HepG2 (cell line): ENCODE results near the gene MRPS34. TPM values are rescaled to one million over a fixed set of nuclear protein-coding genes. Genes with fewer than 3 reads are reported as not detected.

Source experiments
- ARNT ChIP-seq: fragments of 450-650 bp; IDR thresholded peaks from 2 replicates; pipeline ENCODE4 v1.6.1; 2017
- ARNT2 ChIP-seq: sonication (generic); formaldehyde crosslinking; IDR thresholded peaks from 2 replicates; pipeline ENCODE4 v1.8.0; 2022; ENCODE audit warnings: mild to moderate bottlenecking, low read depth, missing genetic modification reagents, moderate library complexity
- CENPT ChIP-seq: sonication (generic); formaldehyde crosslinking; IDR thresholded peaks from 2 replicates; pipeline ENCODE4 v1.8.0; 2022; ENCODE audit warnings: low read depth, mild to moderate bottlenecking, moderate library complexity, missing genetic modification reagents
- CHCHD3 ChIP-seq: sonication (generic); formaldehyde crosslinking; IDR thresholded peaks from 2 replicates; pipeline ENCODE4 v1.8.0; 2022; ENCODE audit warnings: mild to moderate bottlenecking, missing genetic modification reagents, moderate library complexity
- EEA1 ChIP-seq: sonication (generic); formaldehyde crosslinking; IDR thresholded peaks from 2 replicates; pipeline ENCODE4 v1.5.1; 2020; ENCODE audit warnings: mild to moderate bottlenecking, missing genetic modification reagents, borderline replicate concordance
- HNRNPLL ChIP-seq: fragments of 200-400 bp; formaldehyde crosslinking; IDR thresholded peaks from 2 replicates; pipeline ENCODE4 v1.6.1; 2017; ENCODE audit warnings: mild to moderate bottlenecking, low read depth, low read length; ENCODE audit not compliant: poor library complexity, severe bottlenecking
- IRF2 ChIP-seq: IDR thresholded peaks from 2 replicates; pipeline ENCODE4 v1.6.1; 2018; ENCODE audit warnings: missing genetic modification reagents, missing compliant biosample characterization
- KDM2A ChIP-seq: sonication (generic); formaldehyde crosslinking; IDR thresholded peaks from 2 replicates; pipeline ENCODE4 v1.4.0; 2020; ENCODE audit warnings: low read depth, missing genetic modification reagents, borderline replicate concordance
- MAX ChIP-seq: IDR thresholded peaks from 2 replicates; pipeline ENCODE4 v1.6.1; 2012; ENCODE audit warnings: inconsistent platforms
- NR2F1 ChIP-seq, 2 experiments: fragments of 450-650 bp in 1 of 2; formaldehyde crosslinking in 1 of 2; IDR thresholded peaks; 2 replicates each; pipeline versions ENCODE4 v1.5.0 to v1.6.1; 2016 to 2020; ENCODE audit warnings: mild to moderate bottlenecking in 1 of 2, missing compliant biosample characterization in 1 of 2, missing genetic modification reagents in 1 of 2, moderate library complexity in 1 of 2
- SNAPC4 ChIP-seq: sonication (generic); formaldehyde crosslinking; IDR thresholded peaks from 2 replicates; pipeline ENCODE4 v1.4.0; 2020; ENCODE audit warnings: mild to moderate bottlenecking, missing genetic modification reagents
- TAF1 ChIP-seq: sonication (generic); formaldehyde crosslinking; IDR thresholded peaks from 2 replicates; pipeline ENCODE4 v1.4.0; 2020; ENCODE audit warnings: missing genetic modification reagents
- ZBTB34 ChIP-seq: sonication (generic); formaldehyde crosslinking; IDR thresholded peaks from 2 replicates; pipeline ENCODE4 v1.8.0; 2022; ENCODE audit warnings: mild to moderate bottlenecking, missing genetic modification reagents
- ZEB1 ChIP-seq: IDR thresholded peaks from 2 replicates; pipeline ENCODE4 v1.6.1; 2012; ENCODE audit warnings: mild to moderate bottlenecking, low read depth, inconsistent platforms; ENCODE audit not compliant: insufficient replicate concordance
- ZNF484 ChIP-seq: sonication (generic); formaldehyde crosslinking; IDR thresholded peaks from 2 replicates; pipeline ENCODE4 v1.5.1; 2020; ENCODE audit warnings: mild to moderate bottlenecking, low read depth, missing genetic modification reagents, borderline replicate concordance
- ZNF530 ChIP-seq: sonication (generic); formaldehyde crosslinking; IDR thresholded peaks from 2 replicates; pipeline ENCODE4 v1.5.0; 2020; ENCODE audit warnings: low read depth, mild to moderate bottlenecking, missing genetic modification reagents
- ZNF552 ChIP-seq: sonication (generic); formaldehyde crosslinking; IDR thresholded peaks from 2 replicates; pipeline ENCODE4 v1.9.0; 2022; ENCODE audit warnings: missing genetic modification reagents, mild to moderate bottlenecking, borderline replicate concordance
- polyA plus RNA-seq, 8 experiments: library from polyadenylated mRNA; depleted of rRNA in 3 of 8; stranded (reverse) in 7 of 8; unstranded in 1 of 8; fragments of >200 nt; fragmentation: Illumina TruSeq in 4 of 8; extraction: Trizol in 4 of 8; gene quantifications; 2 replicates each; pipeline versions ENCODE4 v1.2.1 to v1.2.3, GENCODE V29; 2011 to 2016; ENCODE audit warnings: low read depth in 4 of 8, missing spikeins in 1 of 8, mixed read lengths in 1 of 8; ENCODE audit not compliant: insufficient read depth in 1 of 8
- total RNA-seq, 5 experiments: library from RNA; depleted of rRNA; stranded (reverse); fragments of >200 nt; fragmentation: Illumina TruSeq; extraction: Trizol; gene quantifications; 2 replicates each; pipeline ENCODE4 v1.2.3, GENCODE V29; 2016; ENCODE audit warnings: low read depth in 1 of 5
- TF ChIP-seq, protein P1 (sequence below): sonication (generic); formaldehyde crosslinking; IDR thresholded peaks from 2 replicates; pipeline ENCODE4 v1.4.0; 2020; ENCODE audit warnings: mild to moderate bottlenecking, missing genetic modification reagents, borderline replicate concordance
- TF ChIP-seq, protein P2 (sequence below): sonication (generic); formaldehyde crosslinking; IDR thresholded peaks from 2 replicates; pipeline ENCODE4 v1.5.0; 2020; ENCODE audit warnings: mild to moderate bottlenecking, missing genetic modification reagents

MRPS34 gene
- total and polyA plus RNA-seq, 2 of the 13 experiments (the other 11 are each of a cell fraction or from before 2014, with no cell fraction given) = 63.5 to 131 TPM

- no peak for TF ChIP-seq SNAPC4 (CRISPR knock-in tag)
- TF ChIP-seq ZNF530 (CRISPR knock-in tag) = no peak
- no peak for TF ChIP-seq NR2F1 (CRISPR knock-in tag; IDR thresholded peaks at IDR 0.05)
- no peak for TF ChIP-seq ZNF484 (CRISPR knock-in tag)
- TF ChIP-seq CENPT (CRISPR knock-in tag) = no peak
- TF ChIP-seq KDM2A (CRISPR knock-in tag) = no peak
- TF ChIP-seq, protein P1, sequence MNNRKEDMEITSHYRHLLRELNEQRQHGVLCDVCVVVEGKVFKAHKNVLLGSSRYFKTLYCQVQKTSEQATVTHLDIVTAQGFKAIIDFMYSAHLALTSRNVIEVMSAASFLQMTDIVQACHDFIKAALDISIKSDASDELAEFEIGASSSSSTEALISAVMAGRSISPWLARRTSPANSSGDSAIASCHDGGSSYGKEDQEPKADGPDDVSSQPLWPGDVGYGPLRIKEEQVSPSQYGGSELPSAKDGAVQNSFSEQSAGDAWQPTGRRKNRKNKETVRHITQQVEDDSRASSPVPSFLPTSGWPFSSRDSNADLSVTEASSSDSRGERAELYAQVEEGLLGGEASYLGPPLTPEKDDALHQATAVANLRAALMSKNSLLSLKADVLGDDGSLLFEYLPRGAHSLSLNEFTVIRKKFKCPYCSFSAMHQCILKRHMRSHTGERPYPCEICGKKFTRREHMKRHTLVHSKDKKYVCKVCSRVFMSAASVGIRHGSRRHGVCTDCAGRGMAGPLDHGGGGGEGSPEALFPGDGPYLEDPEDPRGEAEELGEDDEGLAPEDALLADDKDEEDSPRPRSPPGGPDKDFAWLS (CRISPR knock-in tag) = no peak
- TF ChIP-seq, protein P2, sequence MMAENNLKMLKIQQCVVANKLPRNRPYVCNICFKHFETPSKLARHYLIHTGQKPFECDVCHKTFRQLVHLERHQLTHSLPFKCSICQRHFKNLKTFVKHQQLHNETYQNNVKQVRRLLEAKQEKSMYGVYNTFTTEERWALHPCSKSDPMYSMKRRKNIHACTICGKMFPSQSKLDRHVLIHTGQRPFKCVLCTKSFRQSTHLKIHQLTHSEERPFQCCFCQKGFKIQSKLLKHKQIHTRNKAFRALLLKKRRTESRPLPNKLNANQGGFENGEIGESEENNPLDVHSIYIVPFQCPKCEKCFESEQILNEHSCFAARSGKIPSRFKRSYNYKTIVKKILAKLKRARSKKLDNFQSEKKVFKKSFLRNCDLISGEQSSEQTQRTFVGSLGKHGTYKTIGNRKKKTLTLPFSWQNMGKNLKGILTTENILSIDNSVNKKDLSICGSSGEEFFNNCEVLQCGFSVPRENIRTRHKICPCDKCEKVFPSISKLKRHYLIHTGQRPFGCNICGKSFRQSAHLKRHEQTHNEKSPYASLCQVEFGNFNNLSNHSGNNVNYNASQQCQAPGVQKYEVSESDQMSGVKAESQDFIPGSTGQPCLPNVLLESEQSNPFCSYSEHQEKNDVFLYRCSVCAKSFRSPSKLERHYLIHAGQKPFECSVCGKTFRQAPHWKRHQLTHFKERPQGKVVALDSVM = 0 out of 2 replicates have a peak, but pooled peaks have one; percentile 2
- TF ChIP-seq ZBTB34 (CRISPR knock-in tag) = no peak
- peak; percentile 35; the same call in 1 of the 2 replicates for TF ChIP-seq MAX
- TF ChIP-seq ZNF552 (CRISPR knock-in tag) = no peak
- no peak; the same call in 1 of the 2 replicates for TF ChIP-seq ARNT2
- 0 out of 2 replicates have a peak, but pooled peaks have one; percentile 11 for TF ChIP-seq IRF2 (CRISPR knock-in tag)
- no peak for TF ChIP-seq ZEB1
- no peak for TF ChIP-seq TAF1 (CRISPR knock-in tag)
- no peak for TF ChIP-seq ARNT
- no peak for TF ChIP-seq CHCHD3 (CRISPR knock-in tag)
- peak; percentile 19 for TF ChIP-seq HNRNPLL
- peak; percentile 52; the same call in 1 of the 2 replicates for TF ChIP-seq EEA1 (CRISPR knock-in tag)
Observed at GRCh38 chr16:1772362-1772907, 499 bp downstream of the MRPS34 start, which contains the start of gene EME2 (continued).
